GM11168 (cell line): Measurements from ENCODE around the gene KLHL9.
"Not testable (repeated sequence)": the region's sequence is repeated elsewhere in the genome, so short reads cannot be mapped to it uniquely, and the experiment has no call there.

Experiments used
- in situ Hi-C: fragments of 300-500 bp; cut with MboI; formaldehyde crosslinking; loops from one replicate; pipeline ENCODE4 v1.12.0; 2022; ENCODE audit warnings: low sequenced_read_pairs; ENCODE audit not compliant: unreplicated experiment

KLHL9 gene, protein sequence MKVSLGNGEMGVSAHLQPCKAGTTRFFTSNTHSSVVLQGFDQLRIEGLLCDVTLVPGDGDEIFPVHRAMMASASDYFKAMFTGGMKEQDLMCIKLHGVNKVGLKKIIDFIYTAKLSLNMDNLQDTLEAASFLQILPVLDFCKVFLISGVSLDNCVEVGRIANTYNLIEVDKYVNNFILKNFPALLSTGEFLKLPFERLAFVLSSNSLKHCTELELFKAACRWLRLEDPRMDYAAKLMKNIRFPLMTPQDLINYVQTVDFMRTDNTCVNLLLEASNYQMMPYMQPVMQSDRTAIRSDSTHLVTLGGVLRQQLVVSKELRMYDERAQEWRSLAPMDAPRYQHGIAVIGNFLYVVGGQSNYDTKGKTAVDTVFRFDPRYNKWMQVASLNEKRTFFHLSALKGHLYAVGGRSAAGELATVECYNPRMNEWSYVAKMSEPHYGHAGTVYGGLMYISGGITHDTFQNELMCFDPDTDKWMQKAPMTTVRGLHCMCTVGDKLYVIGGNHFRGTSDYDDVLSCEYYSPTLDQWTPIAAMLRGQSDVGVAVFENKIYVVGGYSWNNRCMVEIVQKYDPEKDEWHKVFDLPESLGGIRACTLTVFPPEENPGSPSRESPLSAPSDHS

GRCh38 chr9:21334701-21335632 lies at the start of gene KLHL9:
KLHL9 (minus strand) TSS chr9:21335404; CDS start chr9:21334859, 545 bp downstream.
- in situ Hi-C loops, result no loop called here

DNA sequence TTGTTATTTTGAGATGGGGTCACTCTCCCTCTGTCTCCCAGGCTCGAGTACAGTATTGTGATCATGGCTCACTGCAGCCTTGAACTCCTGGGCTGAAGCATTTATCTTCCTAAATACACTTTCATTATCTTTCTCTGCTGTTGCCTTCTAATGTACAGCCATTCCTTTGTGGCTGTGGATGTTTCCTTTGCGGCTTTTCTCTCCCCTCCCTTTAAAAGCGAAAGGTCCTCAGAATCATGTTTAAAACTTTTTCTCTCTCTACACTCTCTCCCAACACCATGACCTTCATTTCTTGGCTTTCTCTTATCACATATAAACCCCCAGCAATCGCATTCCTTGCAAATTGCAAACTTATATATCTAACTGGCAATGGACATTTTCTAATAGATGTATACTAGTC lies 48.4 kb upstream of the KLHL9 start:
- in situ Hi-C loops, result no loop called here

DNA sequence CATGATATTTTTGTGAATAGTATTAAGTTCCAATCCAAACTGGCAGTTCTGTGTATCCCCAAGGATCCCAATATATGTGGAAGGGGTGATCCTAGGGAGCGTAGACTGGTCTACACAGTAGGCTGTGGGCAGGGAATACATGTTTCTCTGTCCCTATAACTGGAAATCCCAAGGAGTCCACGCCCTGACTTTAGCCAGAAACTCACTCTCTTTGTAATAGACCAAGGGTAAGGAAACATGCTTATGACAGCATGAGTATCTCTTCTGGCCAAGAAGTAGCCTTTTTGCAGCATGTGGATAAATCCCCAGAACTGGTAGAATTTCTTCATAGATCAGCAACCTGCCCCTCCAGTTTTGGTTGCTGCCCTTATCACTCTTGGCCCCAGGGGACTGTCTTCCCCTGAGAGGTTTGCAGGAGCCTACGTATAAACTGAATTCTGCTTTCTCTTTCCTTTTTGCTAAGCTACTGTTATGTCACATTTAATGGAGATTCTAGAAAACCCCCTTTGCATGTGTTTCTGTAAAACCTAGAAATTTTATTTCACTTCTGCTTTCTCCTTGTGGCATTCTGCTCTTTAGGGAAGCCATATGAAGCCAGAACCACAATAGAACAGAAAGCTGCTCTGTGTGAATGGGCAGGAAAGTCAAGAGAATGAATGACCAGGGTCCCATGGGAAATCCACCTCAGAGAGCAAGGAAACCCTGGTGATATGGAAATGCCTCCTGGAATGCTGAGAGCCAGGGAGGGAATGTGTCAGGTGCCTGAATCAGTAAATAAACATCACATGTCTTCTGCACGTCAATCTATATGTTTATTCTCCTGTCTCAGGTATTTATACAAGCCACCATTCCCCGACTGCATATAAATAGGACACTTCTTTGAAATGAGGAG lies 46.5 kb upstream of the KLHL9 start:
- in situ Hi-C loops, result no loop called here

GRCh38 chr9:21371467-21371866 lies 36.3 kb upstream of the KLHL9 start:
- in situ Hi-C loops, result not testable (repeated sequence)

GRCh38 chr9:21367957-21368356 lies 32.8 kb upstream of the KLHL9 start, which contains the start of gene IFNA13:
IFNA13 (minus strand) TSS chr9:21368057; CDS start chr9:21368010, 47 bp downstream.
- in situ Hi-C loops, result no loop called here

DNA sequence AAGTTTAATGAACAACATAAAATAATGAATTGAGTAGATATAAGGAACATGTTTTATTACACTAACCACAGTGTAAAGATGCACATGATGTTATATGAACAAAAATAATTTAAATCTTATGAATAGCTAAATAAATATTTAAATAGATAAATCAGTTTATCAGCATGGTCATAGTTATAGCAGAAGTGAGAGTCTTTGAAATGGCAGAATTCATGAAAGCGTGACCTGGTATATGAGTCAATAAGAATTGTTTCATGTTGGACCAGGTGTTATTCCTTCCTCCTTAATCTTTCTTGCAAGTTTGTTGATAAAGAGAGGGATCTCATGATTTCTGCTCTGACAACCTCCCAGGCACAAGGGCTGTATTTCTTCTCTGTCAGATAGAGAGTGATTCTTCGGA lies 32.0 kb upstream of the KLHL9 start:
- in situ Hi-C loops, result not testable (repeated sequence)

- in situ Hi-C loops, result no loop called here
Measured at GRCh38 chr9:21362287-21362686, 27.1 kb upstream of the KLHL9 start.

- in situ Hi-C loops, result no loop called here
Measured at GRCh38 chr9:21357479-21358460, 22.6 kb upstream of the KLHL9 start.

DNA sequence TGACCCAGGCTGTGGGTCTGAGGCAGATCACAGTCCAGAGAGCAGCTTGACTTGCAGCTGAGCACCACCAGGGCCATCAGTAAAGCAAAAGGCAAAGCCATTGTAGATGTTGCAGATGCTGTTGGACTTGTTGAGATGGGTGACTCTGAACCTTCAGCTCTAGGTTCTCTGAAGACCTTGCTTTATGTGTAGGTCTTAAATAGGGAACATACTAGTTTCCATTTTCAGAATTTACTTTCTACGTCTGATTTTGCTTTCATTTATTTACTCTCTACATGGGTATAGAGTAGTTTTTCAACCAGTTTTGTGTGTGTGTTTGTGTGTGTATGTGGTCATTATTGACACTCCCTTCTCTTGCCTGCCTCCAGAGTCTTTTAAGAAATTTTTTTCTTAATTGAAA lies 15.6 kb upstream of the KLHL9 start, which contains the start of gene IFNA6:
IFNA6 (minus strand) TSS at position 101 of the 400 bp plus-strand sequence; CDS start at position 101, 0 bp downstream.
- in situ Hi-C loops, result no loop called here

DNA sequence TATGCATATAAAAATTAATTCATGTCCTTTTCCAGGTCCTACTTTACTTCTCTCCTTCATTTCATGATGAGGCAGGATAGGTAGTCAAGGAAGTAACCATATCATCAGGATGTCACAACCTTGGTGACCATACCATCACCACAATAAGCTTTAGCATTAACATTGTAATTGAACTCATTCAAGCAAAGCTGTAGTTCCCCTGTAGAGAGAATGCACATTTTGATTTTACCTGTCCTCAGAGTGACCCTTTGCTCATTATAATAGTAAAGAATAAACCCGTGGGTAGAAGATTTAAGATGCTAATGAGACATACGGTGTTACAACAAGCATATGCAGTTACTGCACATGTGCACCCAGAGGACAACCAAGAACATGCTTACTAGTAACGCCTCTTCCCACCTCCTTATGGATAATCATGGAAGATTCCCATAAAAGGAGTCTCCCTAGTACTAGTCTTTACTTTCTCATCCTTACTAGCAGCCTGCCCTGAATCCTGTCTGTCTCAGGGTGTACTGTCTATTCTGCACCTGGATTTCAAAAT lies 13.3 kb upstream of the KLHL9 start:
- in situ Hi-C loops, result no loop called here

- in situ Hi-C loops, result no loop called here
Measured at GRCh38 chr9:21340735-21341134, 5.5 kb upstream of the KLHL9 start.

- in situ Hi-C loops, result no loop called here
Measured at GRCh38 chr9:21336457-21336856, 1.3 kb upstream of the KLHL9 start.

DNA sequence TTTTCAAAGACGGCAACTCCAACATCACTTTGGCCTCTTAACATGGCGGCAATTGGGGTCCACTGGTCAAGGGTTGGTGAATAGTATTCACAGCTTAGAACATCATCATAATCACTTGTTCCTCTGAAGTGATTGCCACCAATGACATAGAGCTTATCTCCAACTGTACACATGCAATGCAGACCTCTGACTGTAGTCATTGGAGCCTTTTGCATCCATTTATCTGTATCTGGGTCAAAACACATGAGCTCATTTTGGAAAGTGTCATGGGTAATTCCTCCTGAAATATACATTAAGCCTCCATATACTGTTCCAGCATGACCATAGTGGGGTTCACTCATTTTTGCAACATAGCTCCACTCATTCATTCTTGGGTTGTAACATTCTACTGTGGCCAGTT lies 2.0 kb downstream of the KLHL9 start:
- in situ Hi-C loops, result no loop called here

- in situ Hi-C loops, result no loop called here
Measured at GRCh38 chr9:21331676-21332402, 3.4 kb downstream of the KLHL9 start.

GRCh38 chr9:21326526-21327139 lies 8.6 kb downstream of the KLHL9 start:
- in situ Hi-C loops, result loop anchor here (5.0 kb wide), 2 partner anchors 71 to 121 kb away; no protein-coding TSS in a partner anchor

GRCh38 chr9:21324047-21324446 lies 11.2 kb downstream of the KLHL9 start:
- in situ Hi-C loops, result no loop called here

DNA sequence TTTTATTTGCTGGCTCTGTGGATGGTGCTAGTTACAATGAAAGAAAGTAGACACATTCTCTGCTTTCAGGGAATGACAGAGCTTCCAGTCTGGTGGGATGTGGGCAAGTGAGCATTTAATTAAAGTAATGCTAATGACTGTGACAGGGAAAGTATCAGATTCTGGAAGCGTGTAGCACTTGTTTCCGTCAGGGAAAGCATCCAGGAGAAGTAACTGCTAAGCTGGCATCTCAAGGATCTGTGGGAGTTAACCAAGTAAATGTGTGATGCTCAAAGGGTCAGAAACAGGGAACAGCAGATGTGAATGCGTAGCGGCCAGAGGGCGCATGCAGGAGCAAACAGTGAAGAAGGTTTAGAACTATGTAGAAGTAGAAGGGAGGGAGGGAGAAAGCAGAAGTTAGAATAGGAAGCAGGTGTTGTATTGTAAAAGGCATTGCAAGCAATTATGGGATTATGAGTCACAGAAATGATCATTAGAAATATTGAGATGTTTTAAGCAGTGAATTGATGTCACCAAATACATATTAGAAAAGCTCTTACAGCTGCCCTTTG lies 12.2 kb downstream of the KLHL9 start:
- in situ Hi-C loops, result no loop called here
